ENCODE measurements around the gene CCNY.

CCNY gene

DNA sequence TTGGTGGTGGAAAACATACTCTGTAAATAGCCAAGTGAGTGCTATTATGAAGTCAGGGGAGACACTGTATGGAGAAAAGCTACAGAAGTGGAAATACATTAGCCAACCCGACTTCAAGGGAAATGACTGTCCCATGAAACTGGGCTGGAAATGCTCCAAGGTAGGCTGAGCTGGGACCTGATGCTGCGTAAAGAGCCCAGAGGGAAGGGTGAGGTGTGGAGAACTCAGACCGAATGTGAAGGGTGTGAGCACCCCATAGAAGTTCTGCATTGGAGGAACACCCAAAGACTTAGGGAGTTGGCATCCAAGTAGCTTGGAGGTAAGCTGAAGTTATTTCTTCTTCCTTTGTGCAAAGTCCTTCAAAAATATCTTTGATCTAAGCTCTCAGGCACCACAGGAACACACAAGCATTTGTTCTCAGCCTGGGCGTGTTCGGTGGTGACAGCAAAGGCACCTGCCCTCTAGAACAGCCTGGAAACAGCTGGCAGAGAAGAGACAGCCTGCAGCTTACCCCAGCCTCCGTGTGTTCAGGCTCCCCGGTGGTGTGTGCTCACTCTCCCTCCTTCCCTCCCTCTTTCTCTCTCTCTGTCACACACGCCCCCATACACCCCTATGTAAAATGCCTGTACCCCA lies 249.7 kb downstream of the CCNY start:
- no peak for DNase-seq (ENCODE audit: low read depth)

DNA sequence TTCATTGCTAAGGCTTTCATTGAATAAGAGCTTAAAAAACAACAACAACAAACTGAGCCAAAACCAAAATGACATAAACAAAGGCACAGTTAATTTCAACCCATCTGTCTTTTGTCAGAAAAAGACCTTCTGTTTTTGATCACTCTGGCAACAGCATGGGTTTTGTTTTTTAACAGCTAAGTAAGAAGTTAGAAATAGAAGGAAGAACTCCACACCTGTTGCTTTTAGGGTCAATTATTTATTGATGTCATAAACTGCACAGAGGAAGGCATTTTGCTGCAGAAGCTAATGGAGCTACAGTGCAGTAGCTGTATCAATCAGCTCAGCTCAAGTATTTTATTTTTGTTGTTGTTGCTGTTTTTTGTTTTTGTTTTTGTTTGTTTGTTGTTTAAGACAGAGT lies 252.5 kb downstream of the CCNY start:
- DNase-seq (ENCODE audit: low read depth) = no peak

DNA sequence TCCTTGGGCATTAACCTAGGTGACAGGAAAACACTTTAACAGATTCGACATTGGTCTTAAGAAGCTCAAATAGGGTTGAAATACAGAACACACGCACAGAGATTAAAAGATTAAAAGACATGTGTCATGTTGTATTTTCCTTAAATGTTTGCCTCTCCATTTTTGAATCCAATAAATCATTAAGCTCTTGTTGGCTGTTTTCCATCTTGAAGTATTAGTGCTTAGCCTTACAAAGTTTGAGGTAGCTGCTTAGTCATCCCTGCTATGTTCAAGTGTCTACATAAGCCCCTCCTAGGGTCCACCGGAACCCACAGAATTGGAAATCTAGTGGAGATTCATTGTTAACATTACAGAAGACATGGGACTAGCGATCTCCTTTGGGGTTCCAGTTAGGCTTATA lies 256.1 kb downstream of the CCNY start:
- DNase-seq (ENCODE audit: low read depth) = no peak

DNA sequence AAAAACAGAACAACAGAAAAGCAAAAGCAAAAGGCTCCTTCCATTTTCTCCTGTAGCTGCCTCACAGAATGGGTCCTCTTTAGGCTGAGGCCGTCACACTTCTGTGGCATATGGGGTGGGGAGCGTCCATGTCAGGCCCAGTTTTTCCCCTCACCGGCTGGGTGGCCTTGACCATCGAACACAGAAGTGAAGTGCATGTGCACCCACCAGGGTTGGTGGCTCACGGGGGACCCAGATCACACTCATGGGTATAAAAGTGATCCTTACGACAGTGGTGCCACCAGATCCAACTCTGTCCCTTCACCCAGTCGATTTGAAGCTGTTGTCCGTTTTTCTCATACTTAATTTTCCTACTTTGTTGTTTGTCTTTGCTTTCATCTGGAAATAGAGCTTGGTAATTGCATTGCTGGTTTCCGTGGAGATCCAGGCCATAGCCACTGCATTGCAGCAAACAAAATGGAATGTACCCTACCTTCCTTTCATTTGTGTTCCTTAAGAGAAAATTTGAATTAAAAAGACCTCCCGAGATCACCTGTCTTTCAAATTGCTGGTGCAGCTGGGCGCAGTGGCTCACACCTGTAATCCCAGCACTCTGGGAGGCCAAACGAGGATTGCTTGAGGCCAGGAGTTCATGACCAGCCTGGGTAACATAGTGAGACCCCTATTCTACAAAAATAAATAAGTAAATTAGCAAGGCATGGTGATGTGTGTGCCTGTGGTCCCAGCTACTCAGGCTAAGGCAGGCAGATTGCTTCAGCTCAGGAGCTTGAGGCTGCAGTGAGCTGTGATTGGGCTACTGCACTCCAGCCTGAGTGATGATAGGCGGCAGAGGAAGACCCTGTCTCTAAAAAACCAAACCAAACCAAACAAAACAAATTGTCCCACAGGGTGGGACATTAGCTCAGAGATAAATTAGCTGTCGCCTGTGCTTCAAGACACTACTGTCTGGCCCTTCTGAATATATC lies 258.1 kb downstream of the CCNY start:
- DNase-seq (ENCODE audit: low read depth) = no peak

DNA sequence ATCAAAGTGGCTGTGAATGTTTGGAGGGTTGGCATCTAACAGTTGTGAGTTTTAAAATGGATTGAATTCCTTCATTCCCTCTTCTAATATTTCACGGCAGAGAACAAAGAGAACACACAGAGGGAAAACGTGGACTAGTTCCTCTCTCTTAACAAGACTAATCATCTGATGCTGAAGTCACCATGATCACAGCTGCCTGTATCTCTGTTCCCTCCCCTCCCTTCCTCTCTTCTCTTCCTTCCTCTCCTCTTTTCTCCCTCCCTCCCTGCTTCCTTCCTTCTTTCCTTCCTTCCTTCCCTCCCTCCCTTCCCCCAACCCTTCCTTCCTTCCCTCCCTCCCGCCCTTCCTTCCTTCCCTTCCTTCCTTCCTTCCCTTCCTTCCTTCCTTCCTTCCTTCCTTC lies 258.8 kb downstream of the CCNY start:
- no peak for DNase-seq (ENCODE audit: low read depth)

DNA sequence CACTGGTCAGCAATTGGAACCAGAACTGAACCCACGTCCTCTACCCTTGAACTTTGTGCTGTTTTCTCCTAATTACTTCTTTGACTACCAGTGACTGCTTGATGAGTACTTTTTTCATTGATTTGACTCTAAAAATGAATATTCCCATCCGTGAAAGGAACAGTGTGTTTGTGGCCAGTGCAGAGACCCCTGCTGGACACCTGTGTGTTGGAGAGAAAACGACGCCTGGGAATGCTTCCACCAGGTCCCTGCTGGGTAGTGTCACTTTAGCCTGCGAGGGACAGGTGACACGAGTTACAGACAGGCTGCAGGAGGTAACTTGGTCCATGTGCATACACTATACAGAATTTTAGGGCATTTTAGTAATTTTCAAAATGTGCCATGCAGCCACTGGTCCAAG lies 262.1 kb downstream of the CCNY start:
- no peak for DNase-seq (ENCODE audit: low read depth)

DNA sequence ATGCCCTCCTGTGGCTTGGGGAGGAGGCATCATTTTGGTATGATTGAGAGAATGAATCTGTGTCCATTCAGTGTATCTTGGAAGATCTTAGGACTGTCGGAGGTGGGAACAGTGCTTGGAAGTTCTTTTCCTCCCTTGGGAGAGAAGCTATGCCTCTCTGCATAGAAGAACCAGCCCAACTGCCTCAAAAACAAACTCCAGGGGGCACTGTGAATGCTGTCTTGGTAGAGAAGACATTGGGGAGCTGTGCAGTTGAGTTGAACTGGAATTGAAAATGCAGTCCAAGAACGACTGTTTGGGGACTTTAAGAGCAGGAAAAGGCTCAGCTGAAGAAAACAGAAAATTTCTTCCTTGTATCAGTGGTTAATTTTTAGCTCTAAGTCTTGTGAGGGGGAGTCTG lies 263.9 kb downstream of the CCNY start:
- no peak for DNase-seq (ENCODE audit: low read depth)

DNA sequence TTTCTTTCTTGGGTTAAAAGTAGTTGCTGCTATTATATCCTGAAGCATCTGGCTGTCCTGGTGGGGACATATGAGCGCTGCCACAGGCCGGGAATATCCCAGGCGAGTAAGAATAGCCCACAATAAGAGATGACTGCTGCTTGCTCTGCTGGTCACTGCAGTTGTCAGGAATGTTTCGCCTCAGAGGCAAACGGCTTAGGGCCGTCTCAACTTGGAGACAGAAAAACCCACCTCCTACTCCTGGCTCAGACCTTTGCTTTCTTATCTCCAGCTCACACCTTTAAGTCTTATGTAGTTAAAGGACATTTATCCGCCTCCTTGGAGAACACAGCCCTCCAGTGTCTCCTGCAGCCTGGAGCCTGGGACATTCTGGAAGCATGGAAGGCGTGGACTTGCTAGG lies 268.9 kb downstream of the CCNY start, which contains the start of gene GJD4:
Gene GJD4 (plus strand): TSS at position 151 of the 400 bp plus-strand sequence. CDS start 227 bp downstream, at position 378.
- no peak for DNase-seq (ENCODE audit: low read depth)

DNA sequence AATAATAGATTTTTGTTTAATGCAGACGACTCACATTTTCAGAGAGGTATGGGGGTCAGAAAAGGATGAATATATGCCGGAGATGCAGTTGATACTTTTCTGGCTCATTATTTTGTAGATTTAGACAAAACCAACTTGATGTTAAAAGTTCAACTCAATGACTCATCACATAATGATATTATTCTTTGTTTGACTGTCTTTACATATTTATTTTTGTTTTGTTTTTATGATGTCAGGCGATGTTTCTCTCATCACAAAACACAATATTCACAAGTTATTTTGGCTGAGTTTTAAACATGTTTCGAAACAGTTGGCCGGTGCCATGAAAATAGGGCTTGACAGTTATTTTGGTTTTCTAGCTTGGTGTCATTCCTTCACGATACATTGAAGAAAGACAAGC lies 270.1 kb downstream of the CCNY start:
- no peak for DNase-seq (ENCODE audit: low read depth)

DNA sequence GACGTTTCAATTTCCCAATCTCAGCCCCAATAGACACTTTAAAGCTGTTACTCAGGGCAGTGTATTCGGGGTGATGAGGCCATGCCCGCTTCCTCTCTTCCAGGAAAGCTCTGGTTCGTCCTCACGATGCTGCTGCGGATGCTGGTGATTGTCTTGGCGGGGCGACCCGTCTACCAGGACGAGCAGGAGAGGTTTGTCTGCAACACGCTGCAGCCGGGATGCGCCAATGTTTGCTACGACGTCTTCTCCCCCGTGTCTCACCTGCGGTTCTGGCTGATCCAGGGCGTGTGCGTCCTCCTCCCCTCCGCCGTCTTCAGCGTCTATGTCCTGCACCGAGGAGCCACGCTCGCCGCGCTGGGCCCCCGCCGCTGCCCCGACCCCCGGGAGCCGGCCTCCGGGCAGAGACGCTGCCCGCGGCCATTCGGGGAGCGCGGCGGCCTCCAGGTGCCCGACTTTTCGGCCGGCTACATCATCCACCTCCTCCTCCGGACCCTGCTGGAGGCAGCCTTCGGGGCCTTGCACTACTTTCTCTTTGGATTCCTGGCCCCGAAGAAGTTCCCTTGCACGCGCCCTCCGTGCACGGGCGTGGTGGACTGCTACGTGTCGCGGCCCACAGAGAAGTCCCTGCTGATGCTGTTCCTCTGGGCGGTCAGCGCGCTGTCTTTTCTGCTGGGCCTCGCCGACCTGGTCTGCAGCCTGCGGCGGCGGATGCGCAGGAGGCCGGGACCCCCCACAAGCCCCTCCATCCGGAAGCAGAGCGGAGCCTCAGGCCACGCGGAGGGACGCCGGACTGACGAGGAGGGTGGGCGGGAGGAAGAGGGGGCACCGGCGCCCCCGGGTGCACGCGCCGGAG lies 271.4 kb downstream of the CCNY start:
- no peak for DNase-seq (ENCODE audit: low read depth)

DNA sequence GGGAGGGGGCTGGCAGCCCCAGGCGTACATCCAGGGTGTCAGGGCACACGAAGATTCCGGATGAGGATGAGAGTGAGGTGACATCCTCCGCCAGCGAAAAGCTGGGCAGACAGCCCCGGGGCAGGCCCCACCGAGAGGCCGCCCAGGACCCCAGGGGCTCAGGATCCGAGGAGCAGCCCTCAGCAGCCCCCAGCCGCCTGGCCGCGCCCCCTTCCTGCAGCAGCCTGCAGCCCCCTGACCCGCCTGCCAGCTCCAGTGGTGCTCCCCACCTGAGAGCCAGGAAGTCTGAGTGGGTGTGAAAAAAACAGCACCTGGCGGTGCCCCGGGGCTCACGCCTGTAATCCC lies 272.0 kb downstream of the CCNY start:
- no peak for DNase-seq (ENCODE audit: low read depth)

DNA sequence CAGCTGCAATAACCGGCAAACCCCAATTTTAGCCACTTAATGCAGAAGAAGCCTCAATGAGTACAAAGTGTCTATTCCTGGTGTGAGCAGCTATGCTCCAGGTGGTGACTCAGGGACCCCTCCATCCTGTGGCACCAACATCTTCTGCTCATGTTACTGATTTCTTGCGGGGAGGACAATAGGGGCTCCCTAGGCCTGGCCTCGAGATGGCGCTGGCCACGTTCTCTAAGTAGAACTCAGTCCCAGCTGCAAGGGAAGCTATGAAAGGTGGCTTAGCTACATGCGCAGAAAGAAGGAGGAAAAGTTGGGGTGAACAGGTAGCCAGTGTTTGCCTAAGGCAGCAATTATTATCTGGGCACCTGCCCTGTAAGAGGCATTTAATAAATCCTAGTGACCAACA lies 275.4 kb downstream of the CCNY start:
- DNase-seq (ENCODE audit: low read depth) = no peak

DNA sequence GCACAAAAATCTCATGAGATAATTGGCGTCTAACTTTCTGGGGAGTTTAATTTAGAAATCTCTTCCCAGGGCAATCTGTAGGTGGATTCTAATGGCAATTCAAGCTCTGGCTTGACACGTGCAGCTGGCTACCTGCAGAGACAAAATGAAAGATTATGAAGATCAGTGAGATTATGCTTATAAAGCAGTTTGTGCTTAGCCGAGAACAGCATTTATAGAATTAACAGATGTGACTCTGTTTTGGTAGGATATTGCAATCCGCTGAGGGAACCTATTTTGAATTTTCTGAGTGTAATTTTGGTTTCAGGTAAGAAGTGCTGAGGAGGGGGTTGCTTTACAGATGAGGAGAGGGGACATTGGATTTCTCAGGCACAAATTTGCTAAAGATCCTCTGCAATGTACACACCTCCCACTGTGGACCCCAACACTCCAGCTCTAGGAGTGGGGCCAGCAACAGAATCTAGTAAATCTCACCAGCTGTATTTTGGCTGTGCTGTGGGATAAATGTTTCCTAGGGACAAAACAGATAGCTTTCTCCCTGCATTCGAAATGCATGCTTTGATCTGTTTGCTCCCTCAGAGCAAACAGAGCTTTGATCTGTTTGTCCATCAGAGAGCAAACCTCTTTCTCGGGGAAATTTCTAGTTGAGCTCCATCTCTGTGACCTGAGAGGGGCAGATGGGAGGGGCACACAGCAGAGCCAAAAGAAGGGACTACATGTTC lies 276.2 kb downstream of the CCNY start:
- no peak for DNase-seq (ENCODE audit: low read depth)

DNA sequence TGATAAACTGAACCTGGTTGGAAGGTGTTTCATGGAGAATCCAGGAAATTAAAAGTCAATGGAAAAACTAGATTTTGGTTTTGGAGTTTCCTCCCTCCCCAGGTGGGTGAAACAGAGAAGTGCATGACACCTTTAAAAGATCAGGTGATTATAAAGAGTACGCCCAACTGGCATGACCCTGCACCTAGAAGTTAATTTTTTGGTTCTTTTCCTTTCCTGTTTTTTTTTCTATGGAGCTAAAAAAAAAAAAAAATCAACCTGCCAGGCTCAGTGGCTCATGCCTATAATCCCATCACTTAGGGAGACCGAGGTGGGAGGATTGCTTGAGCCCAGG lies 276.8 kb downstream of the CCNY start:
- DNase-seq (ENCODE audit: low read depth) = no peak

DNA sequence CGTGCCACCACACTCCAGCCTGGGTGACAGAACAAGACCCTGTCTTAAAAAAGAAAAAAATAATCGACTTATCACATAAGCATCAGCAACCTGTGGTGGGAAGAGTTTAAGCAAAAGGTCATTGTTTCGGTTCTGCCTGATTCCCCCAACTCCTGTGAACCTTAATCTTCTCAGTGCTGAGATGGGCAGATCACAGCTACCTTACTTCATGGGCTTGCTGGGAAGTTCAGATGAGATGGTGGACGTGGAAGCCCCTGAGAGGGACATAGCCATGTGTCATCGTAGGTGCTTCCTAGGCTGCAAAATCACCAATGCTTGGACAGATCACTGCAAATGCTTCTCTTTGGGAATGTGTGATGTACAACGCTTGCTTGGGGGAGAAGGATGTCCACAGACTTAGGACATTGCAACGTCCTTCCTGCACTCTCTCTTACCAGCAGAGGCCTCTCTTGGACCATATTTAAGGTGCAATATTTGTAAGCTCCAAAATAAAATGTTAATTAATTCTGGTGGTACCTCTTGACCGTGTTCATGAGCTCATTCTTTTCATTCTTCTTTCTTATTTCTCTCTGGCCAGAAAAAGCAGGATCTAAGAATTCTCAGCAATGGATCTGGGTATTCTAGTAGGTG lies 277.4 kb downstream of the CCNY start:
- no peak for DNase-seq (ENCODE audit: low read depth)

DNA sequence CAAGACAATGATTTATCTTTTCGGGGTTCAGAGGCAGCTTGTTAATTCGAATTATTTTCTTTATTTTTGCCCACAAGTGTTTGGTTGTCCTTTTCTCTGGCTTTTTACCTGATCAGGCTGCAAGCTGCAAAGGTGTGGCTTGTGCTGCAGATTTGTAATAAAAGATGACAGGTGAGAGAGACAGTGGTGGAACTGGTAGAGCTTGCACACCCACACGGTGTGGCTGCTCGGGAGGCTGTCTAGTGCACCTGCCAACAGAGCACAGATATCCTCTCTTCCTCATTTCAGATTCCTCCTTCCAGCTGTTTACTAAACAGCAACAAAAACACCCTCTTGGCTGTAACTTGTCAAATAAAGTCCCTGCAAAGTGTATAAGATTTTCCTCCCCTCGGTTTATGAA lies 278.0 kb downstream of the CCNY start:
- no peak for DNase-seq (ENCODE audit: low read depth)

All from stimulated activated CD8-positive, alpha-beta memory T cell treated with anti-CD3 and anti-CD28 coated beads, Interleukin-15, amount 100 ng/mL, for 1 hour (primary cell).